GM19023 (cell line): ENCODE measurements around the gene PRR35.

Source experiments
- ATAC-seq: cut with Tn5 transposase; IDR thresholded peaks from one replicate; pipeline ENCODE4 v1.9.1; 2021; ENCODE audit warnings: mild to moderate bottlenecking, moderate library complexity; ENCODE audit not compliant: unreplicated experiment

PRR35 gene

GRCh38 chr16:546909-547770, 13.1 kb upstream of the PRR35 start:
- no peak for ATAC-seq

- no peak for ATAC-seq
Observed at GRCh38 chr16:548586-548985, 11.6 kb upstream of the PRR35 start.

GRCh38 chr16:549544-550263, 10.5 kb upstream of the PRR35 start:
- no peak for ATAC-seq

DNA sequence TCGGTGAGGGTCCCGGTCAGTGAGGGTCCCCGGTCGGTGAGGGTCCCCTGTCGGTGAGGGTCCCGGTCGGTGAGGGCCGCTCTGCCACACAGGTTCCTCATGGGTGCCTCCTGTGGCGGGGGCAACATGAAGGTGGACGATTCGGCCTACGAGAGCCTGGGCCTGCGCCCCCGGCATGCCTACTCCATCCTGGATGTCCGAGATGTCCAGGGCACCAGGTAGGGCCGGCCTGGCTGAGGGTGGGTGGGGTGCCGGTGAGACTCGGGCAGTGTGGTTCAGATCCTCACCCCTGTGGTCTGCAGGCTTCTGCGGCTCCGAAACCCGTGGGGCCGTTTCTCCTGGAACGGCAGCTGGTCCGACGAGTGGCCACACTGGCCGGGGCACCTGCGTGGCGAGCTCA, 9.0 kb upstream of the PRR35 start:
- ATAC-seq = no peak

- ATAC-seq = no peak
Observed at GRCh38 chr16:552171-552570, 8.0 kb upstream of the PRR35 start.

GRCh38 chr16:553601-554296, 6.4 kb upstream of the PRR35 start:
- ATAC-seq = no peak

GRCh38 chr16:554297-554621, 5.9 kb upstream of the PRR35 start:
- ATAC-seq = no peak

GRCh38 chr16:554640-555365, 5.4 kb upstream of the PRR35 start:
- ATAC-seq = no peak

DNA sequence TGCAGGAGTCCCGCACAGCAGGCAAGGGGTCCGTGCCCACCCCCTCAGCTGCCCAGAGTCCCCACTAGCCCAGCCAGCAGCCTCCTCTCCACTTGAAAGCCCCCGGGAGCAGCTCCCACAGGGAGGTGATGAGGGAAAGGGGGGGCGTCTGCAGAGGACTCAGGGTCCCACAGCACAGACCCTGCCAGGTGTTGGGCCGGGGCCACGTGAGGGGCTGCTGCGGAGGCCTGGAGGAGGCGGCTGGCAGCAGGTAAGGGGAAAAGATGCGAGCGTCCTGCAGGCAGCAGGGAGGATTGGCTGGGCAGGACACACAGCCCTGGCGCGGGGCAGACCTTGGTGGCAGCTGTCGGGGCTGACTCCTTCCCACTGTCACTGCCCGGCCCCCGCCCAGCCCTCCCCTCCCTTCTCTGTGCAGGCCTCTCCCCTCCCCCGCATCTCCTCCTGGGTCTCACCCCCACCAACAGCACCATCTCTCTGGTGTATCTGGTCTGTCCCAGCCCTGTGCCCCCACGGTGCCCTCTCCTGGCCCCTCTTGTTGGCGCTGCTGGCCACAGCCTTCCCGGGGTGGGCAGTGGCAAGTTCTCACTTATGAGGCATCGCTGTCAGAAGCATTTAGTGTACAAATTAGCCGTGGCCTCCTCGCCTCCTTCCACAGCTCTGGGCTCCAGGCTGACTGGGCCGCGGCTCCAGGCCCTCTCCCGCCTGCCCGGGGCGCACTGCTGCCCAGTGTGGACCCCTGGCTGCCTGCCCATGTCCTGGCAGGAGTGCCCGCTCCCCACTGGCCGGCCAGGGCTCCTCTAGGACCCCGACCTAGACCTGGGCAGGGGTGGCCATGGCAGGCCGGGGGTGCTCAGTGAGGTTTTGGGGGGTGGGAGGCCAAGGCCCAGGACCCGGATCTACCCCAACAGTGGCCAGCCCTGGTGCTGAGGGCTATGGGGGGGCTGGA, 4.4 kb upstream of the PRR35 start:
- ATAC-seq = no peak

DNA sequence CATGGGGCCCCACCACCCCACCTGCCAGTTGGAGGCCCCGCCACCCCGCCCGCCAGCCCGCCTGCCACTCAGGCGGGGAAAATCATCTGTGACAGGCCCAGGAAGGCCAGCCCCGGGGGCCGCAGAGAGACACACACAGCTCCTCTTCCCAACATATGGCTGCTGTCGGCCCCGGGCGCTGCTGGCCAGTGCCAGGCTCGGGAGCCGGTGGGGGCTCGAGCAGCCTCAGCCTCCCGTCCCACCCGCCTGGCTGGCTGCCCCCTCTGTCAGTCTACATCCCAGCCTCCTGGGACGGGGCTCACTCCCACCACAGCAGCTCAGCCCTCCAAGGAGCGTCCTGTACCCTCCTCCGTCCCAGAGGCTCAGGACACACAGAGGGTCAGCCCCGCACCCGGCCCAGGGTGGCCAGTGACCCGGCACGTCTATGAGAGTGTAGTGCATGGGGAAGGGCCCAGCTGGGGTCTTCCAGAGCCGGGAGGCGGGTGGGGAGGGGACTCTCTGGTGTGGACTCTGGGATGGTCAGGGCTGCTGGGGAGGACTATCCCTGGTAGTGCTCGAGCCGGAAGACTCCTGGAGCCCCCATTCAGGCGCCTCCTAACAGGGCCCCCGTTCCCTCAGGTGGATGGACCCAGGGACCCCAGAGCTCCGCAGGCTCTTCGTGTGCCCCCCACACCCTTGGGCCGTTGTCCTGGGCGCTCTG, 3.6 kb upstream of the PRR35 start:
- no peak for ATAC-seq

GRCh38 chr16:557463-558297, 2.5 kb upstream of the PRR35 start:
- no peak for ATAC-seq

DNA sequence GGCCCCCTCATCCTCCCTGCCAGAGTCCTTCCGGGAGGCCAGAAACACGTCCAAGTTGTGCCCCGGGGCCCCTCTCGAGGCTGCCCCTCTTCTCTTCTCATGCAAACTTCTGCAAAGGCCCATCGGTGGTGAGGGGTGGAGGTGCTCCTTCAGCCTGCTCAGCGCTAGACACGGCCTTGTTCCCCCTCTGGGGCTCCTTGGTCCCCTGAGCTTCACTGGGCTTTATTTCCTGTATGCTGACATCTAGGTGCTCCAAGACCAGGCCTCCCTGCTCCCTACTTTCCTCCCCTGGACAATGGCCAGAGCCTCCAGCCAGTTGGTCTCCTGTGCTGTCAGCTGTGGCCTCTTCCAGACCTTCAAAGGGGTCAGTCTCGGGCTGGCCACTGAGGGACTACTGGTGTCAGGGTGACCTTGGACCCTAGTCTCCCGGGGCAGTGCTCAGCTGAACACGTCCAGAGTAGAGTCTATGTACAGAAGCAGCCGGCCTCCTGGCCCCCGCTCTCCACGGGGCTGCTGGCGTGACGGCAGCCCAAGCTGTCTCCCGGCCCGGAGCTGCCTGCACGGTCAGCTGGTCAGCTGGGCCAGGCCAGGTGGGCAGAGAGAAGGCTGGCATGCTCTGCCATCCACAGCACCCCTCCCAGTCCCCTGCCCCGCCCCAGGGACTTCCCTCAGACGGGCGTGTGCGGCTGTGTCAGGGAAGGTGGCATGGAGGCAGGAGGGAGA, 1.7 kb upstream of the PRR35 start:
- no peak for ATAC-seq

DNA sequence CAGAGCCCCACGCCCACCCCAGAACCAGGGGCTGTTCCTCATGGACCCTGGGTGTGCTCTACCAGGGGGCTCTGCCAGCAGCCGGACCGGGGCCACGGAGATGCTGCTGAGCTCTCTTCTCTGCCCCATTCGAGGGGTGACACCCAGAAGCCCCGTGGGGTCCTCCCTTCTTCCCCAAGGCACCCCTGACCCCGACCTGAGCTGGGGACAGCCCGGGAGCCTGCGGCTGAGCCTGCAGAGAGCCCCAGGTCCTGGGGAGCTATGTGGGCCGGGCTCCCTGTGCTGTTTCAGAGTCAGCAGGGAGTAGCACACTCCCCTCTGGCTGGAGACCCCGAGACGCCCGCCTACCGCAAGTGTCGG, 1.2 kb upstream of the PRR35 start:
- no peak for ATAC-seq

DNA sequence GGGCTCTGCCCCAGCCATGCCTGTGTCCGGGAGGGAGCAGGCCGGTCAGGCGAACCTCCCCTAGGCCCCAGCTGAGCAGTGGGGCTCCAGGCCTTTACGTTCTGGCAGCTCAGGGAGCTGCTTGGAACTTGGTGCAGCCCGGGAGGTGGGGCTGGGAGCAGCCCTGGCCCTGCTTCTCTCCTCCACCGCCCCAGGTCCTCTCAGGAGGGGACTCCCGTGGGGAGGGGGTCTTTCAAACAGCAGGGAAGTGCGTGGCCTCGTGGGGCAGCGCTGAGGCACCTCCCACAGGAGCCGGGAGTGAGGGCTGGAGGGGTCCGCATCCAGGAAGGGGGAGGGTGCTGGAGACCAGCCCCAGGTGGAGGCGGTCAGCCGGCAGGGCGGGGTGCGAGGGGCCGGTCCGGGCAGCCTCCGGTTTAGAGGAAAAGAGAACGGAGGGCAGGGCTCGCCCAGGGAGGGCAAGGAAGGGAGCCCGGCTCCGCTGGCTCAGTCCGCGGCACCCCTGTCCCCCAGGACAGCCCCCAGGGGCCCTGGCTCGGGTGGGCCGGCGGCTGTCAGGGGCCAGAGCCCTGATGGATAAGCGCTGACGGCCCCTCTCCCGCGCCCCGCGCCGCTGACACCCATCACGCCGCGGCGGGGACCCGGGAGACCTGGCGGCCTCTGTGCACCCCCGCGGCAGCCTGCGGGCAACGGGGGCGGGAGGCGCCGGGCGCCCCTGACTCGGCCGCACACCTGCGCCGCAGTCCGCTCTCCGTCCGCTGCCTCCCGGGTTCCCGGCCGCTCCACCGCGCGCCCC, 587 bp upstream of the PRR35 start:
- no peak for ATAC-seq

- no peak for ATAC-seq
Observed at GRCh38 chr16:560701-561412, 663 bp downstream of the PRR35 start.

DNA sequence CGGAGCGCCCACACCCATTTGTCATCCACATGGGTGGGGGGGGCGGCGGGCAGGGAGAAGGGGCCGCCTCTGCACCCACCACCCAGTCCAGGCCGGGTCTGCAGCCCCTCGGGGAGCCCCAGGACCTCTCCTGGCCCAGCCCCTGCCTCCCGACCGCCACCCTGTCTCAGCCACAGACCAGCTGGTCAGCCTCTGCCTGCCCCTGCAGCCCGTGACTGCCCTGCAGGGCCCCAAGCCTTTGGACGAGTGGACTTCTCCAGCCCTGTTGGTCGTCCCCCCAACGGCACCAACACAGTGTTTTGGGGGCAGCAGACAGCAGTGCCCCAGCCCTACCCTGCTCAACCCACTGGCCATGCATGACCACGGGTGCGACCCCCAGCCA, 1.2 kb downstream of the PRR35 start:
- no peak for ATAC-seq
